ENCODE measurements around the gene ANP32E. TPM values are rescaled to one million over a fixed set of nuclear protein-coding genes. Genes with fewer than 3 reads are reported as not detected.
A peak's percentile ranks its signal among the peaks of the same experiment; 100 is the strongest.
"Not testable (repeated sequence)": the region's sequence is repeated elsewhere in the genome, so short reads cannot be mapped to it uniquely, and the experiment has no call there.

Gene ANP32E
- total RNA-seq, 4 donors from 2014 or later = 14.8 to 25.1 (median 21.6) TPM

GRCh38 chr1:150224983-150225382 lies 10.9 kb downstream of the ANP32E start:
- TF ChIP-seq CTCF (IDR thresholded peaks at IDR 0.05) (no peak), EP300 (IDR thresholded peaks at IDR 0.05) (no peak), POLR2AphosphoS5 (IDR thresholded peaks at IDR 0.05) (no peak), POLR2A (IDR thresholded peaks at IDR 0.05) (no peak)
- Histone ChIP-seq H3K4me1 (no peaks in the 10 kb centered on the region), H3K9me3 (no peaks in the 10 kb centered on the region), H3K4me3 (no peak overlapping the region), H3K36me3 (peaks cover 0 to 87% of the 10 kb centered on the region in 2 donors), H3K27ac (no peak overlapping the region), H3K27me3 (no peaks in the 10 kb centered on the region)
- 75 to 100% methylated on average over 1 of the region's 1 CpG for WGBS, 2 donors (ENCODE audit: low coverage in 1 of 2)
- ATAC-seq = no peak

- Histone ChIP-seq H3K4me1 (no peaks in the 10 kb centered on the region), H3K27me3 (no peaks in the 10 kb centered on the region), H3K9me3 (no peaks in the 10 kb centered on the region), H3K4me3 (no peak overlapping the region), H3K27ac (no peak overlapping the region), H3K36me3 (peaks cover 0 to 64% of the 10 kb centered on the region in 2 donors)
- ATAC-seq = no peak
- no peak for TF ChIP-seq POLR2A (IDR thresholded peaks at IDR 0.05)
- TF ChIP-seq CTCF (IDR thresholded peaks at IDR 0.05) = peak; percentile 13 to 38 (median 30)
- 68 to 88% methylated on average over 2 of the region's 2 CpGs for WGBS, 2 donors (ENCODE audit: low coverage in 1 of 2)
Observed at GRCh38 chr1:150221552-150221951, 14.4 kb downstream of the ANP32E start.

- ATAC-seq, H3K9me3 ChIP-seq, H3K27ac ChIP-seq, H3K4me3 ChIP-seq, H3K27me3 ChIP-seq: not testable (repeated sequence)
- 87 to 93% methylated on average over 2 to 4 of the region's 6 CpGs for WGBS, 2 donors (ENCODE audit: low coverage in 1 of 2)
- Histone ChIP-seq H3K4me1 (peaks cover 0 to 13% (median 0%) of the 10 kb centered on the region in 3 donors), H3K36me3 (peaks cover 0 to 16% of the 10 kb centered on the region in 2 donors)
Observed at GRCh38 chr1:150215855-150216254, 20.1 kb downstream of the ANP32E start.

- WGBS, 2 donors (ENCODE audit: low coverage in 1 of 2) = 35 to 68% methylated on average over 5 to 18 of the region's 18 CpGs
- H3K9me3 ChIP-seq, H3K36me3 ChIP-seq, H3K27me3 ChIP-seq, ATAC-seq: not testable (repeated sequence)
- peak overlapping the region; percentile 54 to 92 for H3K4me3 ChIP-seq
- H3K4me1 ChIP-seq = peaks cover 0 to 13% (median 0%) of the 10 kb centered on the region in 3 donors
- peak overlapping the region; percentile 73 to 93 (median 82) for H3K27ac ChIP-seq
Observed at GRCh38 chr1:150214099-150214756, 21.7 kb downstream of the ANP32E start.

GRCh38 chr1:150213170-150214098 lies 22.5 kb downstream of the ANP32E start:
- H3K4me1 ChIP-seq = peaks cover 0 to 13% (median 0%) of the 10 kb centered on the region in 3 donors
- H3K9me3 ChIP-seq = no peaks in the 10 kb centered on the region
- no peaks in the 10 kb centered on the region for H3K27me3 ChIP-seq
- WGBS, 2 donors (ENCODE audit: low coverage in 1 of 2) = 14 to 21% methylated on average over 25 to 32 of the region's 38 CpGs
- H3K4me3 ChIP-seq = peak overlapping the region; percentile 54 to 92
- peak overlapping the region; percentile 73 to 93 (median 82) for H3K27ac ChIP-seq
- no peaks in the 10 kb centered on the region for H3K36me3 ChIP-seq
- TF ChIP-seq POLR2A (IDR thresholded peaks at IDR 0.05) (peak; percentile 17 to 58), POLR2AphosphoS5 (IDR thresholded peaks at IDR 0.05) (peak; percentile 56), CTCF (IDR thresholded peaks at IDR 0.05) (peak; percentile 31 to 58 (median 39)), EP300 (IDR thresholded peaks at IDR 0.05) (no peak)
- peak; percentile 100 for ATAC-seq
